ENCODE data around the gene FARSA. TPM values are rescaled to one million over a fixed set of nuclear protein-coding genes. Genes with fewer than 3 reads are reported as not detected.
"Not testable (repeated sequence)": the region's sequence is repeated elsewhere in the genome, so short reads cannot be mapped to it uniquely, and the experiment has no call there.

Gene FARSA
- total RNA-seq, 2 donors from 2014 or later, result 54.8 to 65.0 TPM

DNA sequence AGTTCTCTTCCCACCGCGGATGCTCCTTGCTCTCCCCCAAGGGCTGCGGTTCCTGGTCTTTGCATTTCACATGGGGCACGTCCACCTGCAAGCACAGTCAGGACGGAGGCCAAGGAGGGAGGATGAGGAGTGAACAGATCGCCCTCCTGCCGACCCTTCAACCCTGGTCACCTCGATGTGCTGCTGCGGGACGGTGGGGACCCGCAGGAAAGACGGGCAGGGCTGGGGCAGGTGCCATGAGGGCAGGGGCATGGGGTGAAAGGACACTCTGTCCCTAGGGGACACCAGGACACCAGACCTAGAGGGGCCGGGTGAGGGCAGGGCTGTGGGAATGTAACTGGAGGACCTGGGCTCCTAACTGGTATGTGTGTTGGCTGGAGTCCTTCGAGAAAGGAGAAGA lies 15.3 kb downstream of the FARSA start:
- intact Hi-C loops (cut with DNase I), result no loop called here
- WGBS, result 98% methylated on average over 14 of the region's 14 CpGs
- DNase-seq (ENCODE audit: low spot score), result no peak
- Histone ChIP-seq H3K4me3 (no peak overlapping the region), H3K9me3 (no peaks in the 10 kb centered on the region), H3K27me3 (replicated peaks; ENCODE audit: insufficient read depth) (no peaks in the 10 kb centered on the region), H3K4me1 (replicated peaks) (peaks cover 7% of the 10 kb centered on the region), H3K36me3 (peaks cover 3 to 8% of the 10 kb centered on the region in 2 donors), H3K27ac (no peak overlapping the region)
- no peak for TF ChIP-seq POLR2A (IDR thresholded peaks at IDR 0.05)
- no peak for TF ChIP-seq POLR2AphosphoS5 (IDR thresholded peaks at IDR 0.05)
- no peak for TF ChIP-seq CTCF (IDR thresholded peaks at IDR 0.05)

DNA sequence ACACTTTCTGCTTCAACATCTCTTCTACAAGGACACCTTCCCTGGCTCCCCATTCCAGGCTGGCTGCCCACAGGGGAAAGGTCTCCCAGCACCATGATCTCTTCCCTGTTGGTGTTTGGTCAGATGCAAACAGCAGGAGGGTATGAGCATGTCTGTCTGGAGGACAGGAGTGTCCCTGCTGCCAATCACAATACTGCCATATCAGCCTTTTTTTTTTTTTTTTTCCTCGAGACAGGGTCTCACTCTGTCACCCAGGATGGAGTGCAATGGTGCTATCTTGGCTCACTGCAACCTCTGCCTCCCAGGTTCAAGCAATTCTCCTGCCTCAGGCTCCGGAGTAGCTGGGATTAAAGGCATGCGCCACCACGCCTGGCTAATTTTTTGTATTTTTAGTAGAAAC lies 17.7 kb downstream of the FARSA start:
- DNase-seq (ENCODE audit: low spot score); H3K9me3 ChIP-seq; H3K27me3 ChIP-seq (replicated peaks; ENCODE audit: insufficient read depth); H3K36me3 ChIP-seq; intact Hi-C loops (cut with DNase I); H3K27ac ChIP-seq; H3K4me3 ChIP-seq: not testable (repeated sequence)
- peaks cover 14% of the 10 kb centered on the region for H3K4me1 ChIP-seq (replicated peaks)
- 87% methylated on average over 4 of the region's 4 CpGs for WGBS

DNA sequence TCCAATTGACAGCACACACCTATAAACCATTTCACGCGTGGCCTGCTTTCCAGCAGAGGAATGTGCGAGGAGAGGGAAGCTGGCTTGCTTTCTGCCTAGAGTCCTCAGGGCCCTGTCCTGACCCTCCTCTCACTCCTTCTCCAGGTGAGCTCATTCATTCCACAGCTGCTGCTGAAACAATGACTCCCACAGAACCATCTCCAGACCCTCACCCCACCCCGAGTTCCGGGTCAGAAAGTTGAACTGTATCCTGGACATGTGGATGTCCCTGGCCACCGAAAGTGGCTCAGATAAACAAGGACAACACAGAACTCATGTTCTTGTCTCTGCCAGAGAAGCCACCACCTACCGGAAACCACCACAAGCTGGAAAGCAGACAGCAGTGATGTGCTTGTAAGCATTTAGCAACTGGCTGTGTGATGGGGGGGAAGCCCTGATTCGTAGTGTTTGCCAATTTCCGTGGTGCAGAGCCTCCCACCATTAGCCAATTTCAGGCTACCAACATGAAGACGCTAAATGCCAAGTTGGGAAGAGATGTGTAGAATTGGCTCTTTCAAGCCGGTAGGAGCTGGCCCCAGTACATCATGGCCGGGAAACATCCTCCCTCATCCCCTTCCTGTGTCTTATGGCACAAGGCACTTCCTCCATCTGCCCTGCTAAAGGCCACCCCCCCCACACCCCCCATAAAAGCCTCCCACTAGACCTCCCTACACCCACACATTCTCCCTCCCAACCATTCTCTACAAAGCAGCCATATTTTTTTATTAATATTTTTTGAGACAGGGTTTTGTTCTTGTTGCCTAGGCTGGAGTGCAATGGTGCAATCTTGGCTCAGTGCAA lies 19.4 kb downstream of the FARSA start:
- H3K27ac ChIP-seq, result peak overlapping the region; percentile 76 to 91
- no peak for DNase-seq (ENCODE audit: low spot score)
- no peaks in the 10 kb centered on the region for H3K36me3 ChIP-seq
- WGBS, result 33% methylated on average over 12 of the region's 12 CpGs
- intact Hi-C loops (cut with DNase I), result no loop called here
- peaks cover 14% of the 10 kb centered on the region for H3K4me1 ChIP-seq (replicated peaks)
- TF ChIP-seq POLR2AphosphoS5 (IDR thresholded peaks at IDR 0.05) (no peak), POLR2A (IDR thresholded peaks at IDR 0.05) (no peak), CTCF (IDR thresholded peaks at IDR 0.05) (no peak)
- no peaks in the 10 kb centered on the region for H3K27me3 ChIP-seq (replicated peaks; ENCODE audit: insufficient read depth)
- no peaks in the 10 kb centered on the region for H3K9me3 ChIP-seq
- no peak overlapping the region for H3K4me3 ChIP-seq

DNA sequence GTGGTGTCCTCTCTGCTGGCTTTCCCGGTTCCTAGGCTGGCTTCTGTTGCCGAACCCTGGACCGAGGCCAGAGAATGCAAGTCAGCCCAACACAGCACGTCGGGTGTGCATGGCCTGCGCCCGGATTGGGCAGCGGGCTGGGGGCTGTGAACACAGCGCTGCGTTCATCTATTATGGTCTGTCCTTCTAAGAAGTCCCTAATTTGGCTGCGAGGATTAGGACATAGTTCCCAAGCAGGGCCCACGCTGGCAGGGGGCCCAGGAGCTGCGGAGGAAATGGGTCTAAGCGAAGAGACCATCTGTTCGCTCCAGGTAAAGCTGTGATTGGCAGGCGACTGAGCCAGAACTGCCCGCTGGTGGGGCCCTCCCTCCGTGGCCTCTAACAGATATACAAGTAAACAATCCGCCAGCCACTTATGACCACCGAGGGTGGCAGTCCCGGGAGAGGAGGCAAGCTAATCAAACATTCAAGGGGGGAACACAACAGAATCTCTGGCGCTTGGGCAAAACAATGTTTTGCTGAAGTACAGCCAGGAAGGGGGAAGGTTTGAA lies 20.4 kb downstream of the FARSA start:
- DNase-seq (ENCODE audit: low spot score), result peak; percentile 80

GRCh38 chr19:12912571-12912970 lies 20.9 kb downstream of the FARSA start:
- Histone ChIP-seq H3K27ac (peak overlapping the region; percentile 76 to 91), H3K36me3 (no peaks in the 10 kb centered on the region), H3K4me3 (no peak overlapping the region), H3K4me1 (replicated peaks) (peaks cover 14% of the 10 kb centered on the region), H3K27me3 (replicated peaks; ENCODE audit: insufficient read depth) (no peaks in the 10 kb centered on the region), H3K9me3 (no peaks in the 10 kb centered on the region)
- WGBS, result 15% methylated on average over 4 of the region's 4 CpGs
- intact Hi-C loops (cut with DNase I), result no loop called here
- no peak for DNase-seq (ENCODE audit: low spot score)
- TF ChIP-seq CTCF (IDR thresholded peaks at IDR 0.05), result no peak
- TF ChIP-seq POLR2AphosphoS5 (IDR thresholded peaks at IDR 0.05), result no peak
- no peak for TF ChIP-seq POLR2A (IDR thresholded peaks at IDR 0.05)

More for the DNA sequence above, 20.4 kb downstream of the FARSA start:
- no peaks in the 10 kb centered on the region for H3K36me3 ChIP-seq
- peak overlapping the region; percentile 76 to 91 for H3K27ac ChIP-seq
- peak overlapping the region in 1 of 2 donors; percentile 10 for H3K4me3 ChIP-seq
- TF ChIP-seq CTCF (IDR thresholded peaks at IDR 0.05), result peak in 1 of 4 experiments; percentile 3
- no peak for TF ChIP-seq POLR2A (IDR thresholded peaks at IDR 0.05)
- peak; percentile 46 for TF ChIP-seq POLR2AphosphoS5 (IDR thresholded peaks at IDR 0.05)
- H3K27me3 ChIP-seq (replicated peaks; ENCODE audit: insufficient read depth), result no peaks in the 10 kb centered on the region
- intact Hi-C loops (cut with DNase I), result no loop called here
- H3K4me1 ChIP-seq (replicated peaks), result peaks cover 14% of the 10 kb centered on the region
- no peaks in the 10 kb centered on the region for H3K9me3 ChIP-seq
- WGBS, result 6% methylated on average over 22 of the region's 22 CpGs

All from prostate gland (tissue), 2 donors.